ENCODE measurements around the gene PDP2. TPM values are rescaled to one million over a fixed set of nuclear protein-coding genes. Genes with fewer than 3 reads are reported as not detected.

The PDP2 gene
- polyA plus RNA-seq, 1 of the 3 experiments (the other 2 are of a cell fraction), result 4.7 TPM

GRCh38 chr16:66900721-66901441 lies 20.6 kb downstream of the PDP2 start:
- H3K9me2 ChIP-seq, result no peaks in the 10 kb centered on the region
- ChIA-PET CTCF (interaction anchor here (1.0 to 2.6 kb wide), 8 partner anchors 9 to 270 kb away, joined by 3 to 10 read pairs (median 4); partner anchors contain the start of genes B3GNT9 and NOL3), POLR2A (interaction anchor here (0.5 kb wide), 1 partner anchor 275 kb away, joined by 3 read pairs; no protein-coding TSS in a partner anchor)
- TF ChIP-seq ELF1 (IDR thresholded peaks at IDR 0.05) (no peak), EP300 (IDR thresholded peaks at IDR 0.05; ENCODE audit: borderline replicate concordance in 1 of 2, low read depth in 1 of 2, low read length in 1 of 2) (0 out of 4 replicates have a peak, but pooled peaks of 1 of the 2 experiments have one; percentile 13), RAD21 (IDR thresholded peaks at IDR 0.05; ENCODE audit: low read length) (no peak)
- no peaks in the 10 kb centered on the region for H3K36me3 ChIP-seq (replicated peaks in 1 of 2; ENCODE audit: control insufficient read depth in 1 of 2, insufficient read depth in 2 of 2, low read length in 1 of 2)
- H2AFZ ChIP-seq (ENCODE audit: low read depth), result no peak overlapping the region
- peaks cover 19% of the 10 kb centered on the region in 2 experiments for H3K4me1 ChIP-seq (ENCODE audit: control insufficient read depth in 1 of 2, insufficient read depth in 2 of 2, low read depth in 1 of 2, low read length in 1 of 2)
- H3K27me3 ChIP-seq (ENCODE audit: insufficient read depth), result no peaks in the 10 kb centered on the region
- peaks cover 3% of the 10 kb centered on the region for H3F3A ChIP-seq (replicated peaks; ENCODE audit: insufficient read depth)
- H3K27ac ChIP-seq (ENCODE audit: low read depth in 2 of 2, low read length in 1 of 2), result no peak overlapping the region
- H3K4me3 ChIP-seq (ENCODE audit: low read depth in 2 of 2, low read length in 1 of 2), result no peak overlapping the region
- H3K9me3 ChIP-seq, result no peaks in the 10 kb centered on the region
- peak overlapping the region; percentile 52; the same call in 1 of the 2 replicates for H3K4me2 ChIP-seq
- DNase-seq, result peak; percentile 32
- no peaks in the 10 kb centered on the region for H4K20me1 ChIP-seq (ENCODE audit: insufficient read depth)
- WGBS (ENCODE audit: low lambda C conversion rate), result 76% methylated on average over 7 of the region's 7 CpGs
- no peak overlapping the region for H3K9ac ChIP-seq
- no peaks in the 10 kb centered on the region for H3K79me2 ChIP-seq (ENCODE audit: insufficient read depth)

- Histone ChIP-seq H3K27ac (ENCODE audit: low read depth in 2 of 2, low read length in 1 of 2) (no peak overlapping the region), H3K4me1 (ENCODE audit: control insufficient read depth in 1 of 2, insufficient read depth in 2 of 2, low read depth in 1 of 2, low read length in 1 of 2) (peaks cover 19% of the 10 kb centered on the region in 2 experiments), H3K4me2 (no peak overlapping the region), H3K9me3 (no peaks in the 10 kb centered on the region), H3K36me3 (replicated peaks in 1 of 2; ENCODE audit: control insufficient read depth in 1 of 2, insufficient read depth in 2 of 2, low read length in 1 of 2) (no peaks in the 10 kb centered on the region), H3K79me2 (ENCODE audit: insufficient read depth) (no peaks in the 10 kb centered on the region), H3K4me3 (ENCODE audit: low read depth in 2 of 2, low read length in 1 of 2) (no peak overlapping the region), H3K9me2 (no peaks in the 10 kb centered on the region), H2AFZ (ENCODE audit: low read depth) (no peak overlapping the region), H3F3A (replicated peaks; ENCODE audit: insufficient read depth) (peaks cover 3% of the 10 kb centered on the region), H4K20me1 (ENCODE audit: insufficient read depth) (no peaks in the 10 kb centered on the region), H3K9ac (no peak overlapping the region), H3K27me3 (ENCODE audit: insufficient read depth) (no peaks in the 10 kb centered on the region)
- WGBS (ENCODE audit: low lambda C conversion rate), result 93% methylated on average over 10 of the region's 10 CpGs
- no peak for DNase-seq
- CTCF ChIA-PET, result interaction anchor here (1.1 to 2.6 kb wide), 5 partner anchors 8 to 249 kb away, joined by 3 to 10 read pairs (median 5); partner anchors contain the start of gene B3GNT9
- POLR2A ChIA-PET, result no interaction called here
- TF ChIP-seq USF1 (IDR thresholded peaks at IDR 0.05; ENCODE audit: borderline replicate concordance, low read depth) (no peak), RFX5 (IDR thresholded peaks at IDR 0.05; ENCODE audit: low read length) (no peak), RCOR1 (IDR thresholded peaks at IDR 0.05; ENCODE audit: low read length) (no peak), NFIC (IDR thresholded peaks at IDR 0.05; ENCODE audit: borderline replicate concordance) (no peak), CTCF (IDR thresholded peaks at IDR 0.05) (no peak), TCF12 (IDR thresholded peaks at IDR 0.05) (no peak), FOSL2 (IDR thresholded peaks at IDR 0.05; ENCODE audit: borderline replicate concordance, low read depth) (no peak), MXI1 (IDR thresholded peaks at IDR 0.05; ENCODE audit: low read depth, low read length) (no peak), EZH2phosphoT487 (IDR thresholded peaks at IDR 0.05; ENCODE audit: borderline replicate concordance, low read depth) (no peak), GABPA (IDR thresholded peaks at IDR 0.05; ENCODE audit: low read depth) (no peak), ELF1 (IDR thresholded peaks at IDR 0.05) (no peak), TAF1 (IDR thresholded peaks at IDR 0.05; ENCODE audit: borderline replicate concordance, low read depth, low read length) (no peak), MAX (IDR thresholded peaks at IDR 0.05; ENCODE audit: low read depth) (no peak), POLR2AphosphoS5 (IDR thresholded peaks at IDR 0.05; ENCODE audit: low read depth, low read length) (no peak), ZBTB33 (IDR thresholded peaks at IDR 0.05; ENCODE audit: borderline replicate concordance, low read depth) (no peak), SMC3 (IDR thresholded peaks at IDR 0.05; ENCODE audit: low read depth, low read length) (no peak), JUND (IDR thresholded peaks at IDR 0.05) (no peak), NRF1 (IDR thresholded peaks at IDR 0.05; ENCODE audit: low read depth, low read length) (no peak)
Observed at GRCh38 chr16:66901626-66902025, 21.3 kb downstream of the PDP2 start.
